ENCODE measurements around the gene COQ10B.

Gene COQ10B

GRCh38 chr2:197453123-197453913 is at the start of gene COQ10B:
Gene COQ10B, plus strand, starts transcription at chr2:197453552. Its CDS starts 9 bp downstream, at chr2:197453561.
- peak; percentile 100 for DNase-seq (ENCODE audit: low read depth, low spot score)
- peak within 1 kb of the TSS; percentile 100 for H3K4me3 ChIP-seq (ENCODE audit: low read depth, low read length)
- in situ Hi-C loops (cut with HindIII; ENCODE audit: low sequenced_read_pairs) = no loop called here
- TF ChIP-seq CTCF (IDR thresholded peaks at IDR 0.05; ENCODE audit: low read depth, low read length) = peak; percentile 34

GRCh38 chr2:197405582-197405981 is 47.8 kb upstream of the COQ10B start:
- in situ Hi-C loops (cut with HindIII; ENCODE audit: low sequenced_read_pairs) = no loop called here
- no peak for DNase-seq (ENCODE audit: low read depth, low spot score)
- H3K4me3 ChIP-seq (ENCODE audit: low read depth, low read length) = no peak overlapping the region
- TF ChIP-seq CTCF (IDR thresholded peaks at IDR 0.05; ENCODE audit: low read depth, low read length) = no peak

- no peak for TF ChIP-seq CTCF (IDR thresholded peaks at IDR 0.05; ENCODE audit: low read depth, low read length)
- in situ Hi-C loops (cut with HindIII; ENCODE audit: low sequenced_read_pairs) = no loop called here
- no peak overlapping the region for H3K4me3 ChIP-seq (ENCODE audit: low read depth, low read length)
- no peak for DNase-seq (ENCODE audit: low read depth, low spot score)
These were observed 39.3 kb upstream of the COQ10B start for GRCh38 chr2:197414039-197414438.

GRCh38 chr2:197414515-197414914 is 38.8 kb upstream of the COQ10B start:
- in situ Hi-C loops (cut with HindIII; ENCODE audit: low sequenced_read_pairs) = no loop called here
- no peak for DNase-seq (ENCODE audit: low read depth, low spot score)
- TF ChIP-seq CTCF (IDR thresholded peaks at IDR 0.05; ENCODE audit: low read depth, low read length) = no peak
- H3K4me3 ChIP-seq (ENCODE audit: low read depth, low read length) = no peak overlapping the region

GRCh38 chr2:197416268-197416667 is 37.1 kb upstream of the COQ10B start:
- DNase-seq (ENCODE audit: low read depth, low spot score) = no peak
- in situ Hi-C loops (cut with HindIII; ENCODE audit: low sequenced_read_pairs) = no loop called here
- no peak overlapping the region for H3K4me3 ChIP-seq (ENCODE audit: low read depth, low read length)
- TF ChIP-seq CTCF (IDR thresholded peaks at IDR 0.05; ENCODE audit: low read depth, low read length) = no peak

GRCh38 chr2:197419438-197419837 is 33.9 kb upstream of the COQ10B start:
- in situ Hi-C loops (cut with HindIII; ENCODE audit: low sequenced_read_pairs) = no loop called here
- no peak for DNase-seq (ENCODE audit: low read depth, low spot score)
- no peak overlapping the region for H3K4me3 ChIP-seq (ENCODE audit: low read depth, low read length)
- TF ChIP-seq CTCF (IDR thresholded peaks at IDR 0.05; ENCODE audit: low read depth, low read length) = no peak

Data from astrocyte of the spinal cord (primary cell).